Measurements from ENCODE around the gene PHF13.
"Not testable (repeated sequence)": the region's sequence is repeated elsewhere in the genome, so short reads cannot be mapped to it uniquely, and the experiment has no call there.

The PHF13 gene

DNA sequence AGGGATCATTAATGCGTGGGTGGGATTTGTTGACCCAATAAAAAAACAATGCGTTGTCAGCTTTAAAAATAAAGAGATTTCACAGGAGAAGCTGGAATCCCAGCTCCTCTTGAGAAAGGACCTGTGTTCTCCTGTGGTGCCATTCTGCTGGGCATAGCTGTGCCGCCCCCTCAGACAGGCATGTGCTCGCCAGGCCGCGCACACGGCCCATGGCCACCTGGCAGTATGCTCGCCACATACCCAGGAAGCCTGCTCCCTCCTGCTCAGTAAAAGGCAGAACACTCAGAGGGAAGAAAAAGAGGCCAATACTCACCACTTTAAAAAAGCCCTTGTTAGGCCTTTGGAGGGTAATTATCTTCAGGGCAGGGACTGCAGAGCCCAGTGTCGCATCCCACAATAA is 24.2 kb downstream of the PHF13 start:
- peaks cover 19% of the 10 kb centered on the region for H3K36me3 Mint-ChIP-seq
- no peak for DNase-seq (ENCODE audit: low spot score in 2 of 2)
- no peaks in the 10 kb centered on the region for H3K4me1 Mint-ChIP-seq

GRCh38 chr1:6638226-6638625 is 24.7 kb downstream of the PHF13 start:
- DNase-seq (ENCODE audit: low spot score in 2 of 2) (no peak), ATAC-seq (ENCODE audit: low read depth) (no peak)
- Mint-ChIP-seq H3K27me3 (no peaks in the 10 kb centered on the region), H3K4me1 (no peaks in the 10 kb centered on the region), H3K27ac (no peak overlapping the region), H3K4me3 (no peak overlapping the region), H3K9me3 (no peaks in the 10 kb centered on the region), H3K36me3 (peaks cover 20% of the 10 kb centered on the region)

More for the DNA sequence above, 24.2 kb downstream of the PHF13 start:
- no peak for ATAC-seq (ENCODE audit: low read depth)
- no peak overlapping the region for H3K27ac Mint-ChIP-seq
- no peaks in the 10 kb centered on the region for H3K9me3 Mint-ChIP-seq
- H3K4me3 Mint-ChIP-seq: no peak overlapping the region
- H3K27me3 Mint-ChIP-seq: no peaks in the 10 kb centered on the region

DNA sequence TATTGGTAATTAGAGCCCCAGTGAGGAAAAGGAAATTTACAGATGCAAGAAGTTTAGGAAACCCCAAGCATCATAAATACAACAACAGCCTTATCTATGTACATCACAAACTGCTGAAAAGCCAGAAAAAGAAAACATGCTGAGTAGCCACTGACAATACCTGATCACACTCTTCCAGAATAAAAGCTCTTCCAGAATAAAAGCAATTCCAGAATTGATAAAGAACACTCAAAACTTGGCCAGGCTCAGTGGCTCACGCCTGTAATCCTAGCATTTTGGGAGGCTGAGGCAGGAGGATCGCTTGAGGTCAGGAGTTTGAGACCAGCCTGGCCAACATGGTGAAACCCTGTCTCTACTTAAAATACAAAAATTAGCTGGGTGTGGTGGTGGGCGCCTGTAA is 27.3 kb downstream of the PHF13 start:
- not testable (repeated sequence) for H3K4me1 Mint-ChIP-seq; H3K4me3 Mint-ChIP-seq; DNase-seq (ENCODE audit: low spot score in 2 of 2)

GRCh38 chr1:6645018-6645417 is 31.5 kb downstream of the PHF13 start:
- no peak overlapping the region for H3K27ac Mint-ChIP-seq
- H3K36me3 Mint-ChIP-seq: peaks cover 13% of the 10 kb centered on the region
- H3K4me3 Mint-ChIP-seq: no peak overlapping the region
- no peaks in the 10 kb centered on the region for H3K4me1 Mint-ChIP-seq
- no peak for ATAC-seq (ENCODE audit: low read depth)
- DNase-seq (ENCODE audit: low spot score in 2 of 2): no peak
- no peaks in the 10 kb centered on the region for H3K27me3 Mint-ChIP-seq
- H3K9me3 Mint-ChIP-seq: no peaks in the 10 kb centered on the region

More for the DNA sequence above, 27.3 kb downstream of the PHF13 start:
- not testable (repeated sequence) for H3K27ac Mint-ChIP-seq; H3K9me3 Mint-ChIP-seq; ATAC-seq (ENCODE audit: low read depth); H3K27me3 Mint-ChIP-seq
- peaks cover 18% of the 10 kb centered on the region for H3K36me3 Mint-ChIP-seq

- Mint-ChIP-seq H3K27ac (no peak overlapping the region), H3K27me3 (no peaks in the 10 kb centered on the region), H3K4me1 (no peaks in the 10 kb centered on the region), H3K9me3 (no peaks in the 10 kb centered on the region), H3K4me3 (no peak overlapping the region), H3K36me3 (peaks cover 15% of the 10 kb centered on the region)
- ATAC-seq (ENCODE audit: low read depth) (peak; percentile 55), DNase-seq (ENCODE audit: low spot score in 2 of 2) (peak in 1 of 2 donors; percentile 40)
These were observed 33.1 kb downstream of the PHF13 start for GRCh38 chr1:6646499-6647148.

DNA sequence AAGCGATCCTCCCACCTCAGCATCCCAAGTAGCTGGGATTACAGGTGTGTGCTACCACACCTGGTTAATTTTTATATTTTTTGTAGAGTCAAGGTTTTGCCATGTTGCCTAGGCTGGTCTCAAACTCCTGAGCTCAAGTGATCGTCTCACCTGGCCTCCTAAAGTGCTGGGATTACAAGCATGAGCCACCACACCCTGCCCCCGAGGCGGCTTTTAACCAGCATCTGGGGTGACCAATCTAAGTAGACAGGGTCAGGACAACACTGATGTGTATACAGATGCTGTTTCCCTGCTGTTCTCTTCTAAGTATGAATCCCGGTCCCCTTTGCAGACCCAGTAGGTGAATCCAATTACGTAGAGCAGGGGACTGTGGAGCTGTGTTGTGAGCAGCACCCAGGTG is 35.0 kb downstream of the PHF13 start:
- DNase-seq (ENCODE audit: low spot score in 2 of 2) (no peak), ATAC-seq (ENCODE audit: low read depth) (no peak)
- H3K27me3 Mint-ChIP-seq: no peaks in the 10 kb centered on the region
- H3K4me1 Mint-ChIP-seq: no peaks in the 10 kb centered on the region
- H3K27ac Mint-ChIP-seq: no peak overlapping the region
- no peak overlapping the region for H3K4me3 Mint-ChIP-seq
- H3K9me3 Mint-ChIP-seq: no peaks in the 10 kb centered on the region
- peaks cover 10% of the 10 kb centered on the region for H3K36me3 Mint-ChIP-seq

GRCh38 chr1:6651909-6652308 is 38.4 kb downstream of the PHF13 start:
- peaks cover 10% of the 10 kb centered on the region for H3K36me3 Mint-ChIP-seq
- H3K9me3 Mint-ChIP-seq: no peaks in the 10 kb centered on the region
- no peaks in the 10 kb centered on the region for H3K4me1 Mint-ChIP-seq
- no peak overlapping the region for H3K27ac Mint-ChIP-seq
- H3K4me3 Mint-ChIP-seq: no peak overlapping the region
- DNase-seq (ENCODE audit: low spot score in 2 of 2): no peak
- no peak for ATAC-seq (ENCODE audit: low read depth)
- H3K27me3 Mint-ChIP-seq: no peaks in the 10 kb centered on the region

GRCh38 chr1:6652986-6653385 is 39.5 kb downstream of the PHF13 start:
- H3K4me3 Mint-ChIP-seq: no peak overlapping the region

DNA sequence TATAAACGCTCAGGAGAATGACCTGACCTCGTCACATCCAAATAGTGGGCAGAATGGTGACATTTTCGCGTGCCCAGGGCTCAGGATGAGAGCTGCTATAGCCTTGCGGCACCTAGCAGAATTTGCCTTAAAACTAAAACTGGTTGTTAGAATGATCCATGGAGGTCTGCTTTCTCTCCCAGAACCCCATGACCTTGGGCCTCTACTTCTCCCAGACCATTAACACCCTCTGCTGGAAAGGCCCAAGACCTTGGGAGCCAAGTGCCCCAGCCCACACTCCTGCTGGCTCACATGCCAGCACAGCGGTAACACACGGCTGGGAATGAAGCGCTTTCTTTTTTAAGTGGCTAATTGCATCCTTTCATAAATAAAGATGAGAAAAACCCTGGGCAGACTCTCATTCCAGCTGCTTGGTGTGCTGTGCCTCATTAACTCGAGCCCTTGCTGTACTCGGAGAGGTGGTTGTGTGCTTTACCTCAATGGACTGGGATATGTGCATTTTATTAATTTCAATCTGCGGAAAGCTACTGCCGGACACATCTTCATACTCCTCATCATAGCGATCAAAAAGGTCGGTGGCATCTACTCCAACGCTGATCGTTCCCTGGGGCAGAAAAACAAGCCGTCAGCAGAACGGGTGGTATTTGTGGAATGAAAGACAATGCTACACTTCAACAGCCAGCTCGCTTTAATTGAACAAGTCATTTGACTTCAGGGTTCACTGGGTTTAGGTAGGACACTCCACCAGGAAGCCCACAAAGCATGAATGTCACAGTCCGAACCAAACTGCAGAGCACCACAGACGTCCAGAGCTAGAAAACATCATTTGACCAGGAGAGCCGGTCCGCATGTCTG is 40.1 kb downstream of the PHF13 start:
- Mint-ChIP-seq H3K36me3 (peaks cover 10% of the 10 kb centered on the region), H3K9me3 (no peaks in the 10 kb centered on the region), H3K27me3 (no peaks in the 10 kb centered on the region), H3K27ac (no peak overlapping the region), H3K4me3 (no peak overlapping the region), H3K4me1 (no peaks in the 10 kb centered on the region)
- DNase-seq (ENCODE audit: low spot score in 2 of 2) (no peak), ATAC-seq (ENCODE audit: low read depth) (no peak)

More at GRCh38 chr1:6652986-6653385, 39.5 kb downstream of the PHF13 start:
- DNase-seq (ENCODE audit: low spot score in 2 of 2) (no peak), ATAC-seq (ENCODE audit: low read depth) (no peak)
- Mint-ChIP-seq H3K27ac (no peak overlapping the region), H3K36me3 (peaks cover 10% of the 10 kb centered on the region), H3K27me3 (no peaks in the 10 kb centered on the region), H3K4me1 (no peaks in the 10 kb centered on the region), H3K9me3 (no peaks in the 10 kb centered on the region)

- DNase-seq (ENCODE audit: low spot score in 2 of 2) (no peak), ATAC-seq (ENCODE audit: low read depth) (no peak)
- H3K9me3 Mint-ChIP-seq: no peaks in the 10 kb centered on the region
- H3K27ac Mint-ChIP-seq: no peak overlapping the region
- peaks cover 9% of the 10 kb centered on the region for H3K36me3 Mint-ChIP-seq
- peaks cover 4% of the 10 kb centered on the region for H3K4me1 Mint-ChIP-seq
- H3K4me3 Mint-ChIP-seq: no peak overlapping the region
- no peaks in the 10 kb centered on the region for H3K27me3 Mint-ChIP-seq
These were observed 43.6 kb downstream of the PHF13 start for GRCh38 chr1:6657138-6657537.

GRCh38 chr1:6658359-6659060 is 45.0 kb downstream of the PHF13 start:
- Mint-ChIP-seq H3K9me3 (no peaks in the 10 kb centered on the region), H3K27ac (no peak overlapping the region), H3K4me1 (peaks cover 4% of the 10 kb centered on the region), H3K36me3 (peaks cover 8% of the 10 kb centered on the region), H3K4me3 (no peak overlapping the region), H3K27me3 (no peaks in the 10 kb centered on the region)
- ATAC-seq (ENCODE audit: low read depth) (no peak), DNase-seq (ENCODE audit: low spot score in 2 of 2) (no peak)

GRCh38 chr1:6660415-6661049 is 47.0 kb downstream of the PHF13 start:
- Mint-ChIP-seq H3K36me3 (peaks cover 9% of the 10 kb centered on the region), H3K27ac (no peak overlapping the region), H3K4me1 (peaks cover 4% of the 10 kb centered on the region), H3K9me3 (no peaks in the 10 kb centered on the region), H3K27me3 (no peaks in the 10 kb centered on the region), H3K4me3 (no peak overlapping the region)
- ATAC-seq (ENCODE audit: low read depth) (no peak), DNase-seq (ENCODE audit: low spot score in 2 of 2) (no peak)

DNA sequence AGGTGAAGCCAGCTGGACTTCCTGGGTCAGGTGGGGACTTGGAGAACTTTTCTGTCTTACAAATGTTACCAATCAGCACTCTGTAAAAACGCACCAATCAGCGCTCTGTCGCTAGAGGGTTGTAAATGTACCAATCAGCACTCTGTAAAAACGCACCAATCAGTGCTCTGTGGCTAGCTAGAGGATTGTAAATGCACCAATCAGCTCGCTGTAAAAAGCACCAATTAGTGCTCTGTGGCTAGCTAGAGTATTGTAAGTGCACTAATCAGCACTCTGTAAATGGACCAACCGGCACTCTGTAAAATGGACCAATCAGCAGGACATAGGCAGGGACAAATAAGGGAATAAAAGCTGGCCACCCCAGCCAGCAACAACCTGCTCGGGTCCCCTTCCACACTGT is 48.9 kb downstream of the PHF13 start:
- not testable (repeated sequence) for H3K27ac Mint-ChIP-seq; DNase-seq (ENCODE audit: low spot score in 2 of 2); ATAC-seq (ENCODE audit: low read depth); H3K27me3 Mint-ChIP-seq; H3K4me1 Mint-ChIP-seq; H3K9me3 Mint-ChIP-seq; H3K4me3 Mint-ChIP-seq; H3K36me3 Mint-ChIP-seq

DNA sequence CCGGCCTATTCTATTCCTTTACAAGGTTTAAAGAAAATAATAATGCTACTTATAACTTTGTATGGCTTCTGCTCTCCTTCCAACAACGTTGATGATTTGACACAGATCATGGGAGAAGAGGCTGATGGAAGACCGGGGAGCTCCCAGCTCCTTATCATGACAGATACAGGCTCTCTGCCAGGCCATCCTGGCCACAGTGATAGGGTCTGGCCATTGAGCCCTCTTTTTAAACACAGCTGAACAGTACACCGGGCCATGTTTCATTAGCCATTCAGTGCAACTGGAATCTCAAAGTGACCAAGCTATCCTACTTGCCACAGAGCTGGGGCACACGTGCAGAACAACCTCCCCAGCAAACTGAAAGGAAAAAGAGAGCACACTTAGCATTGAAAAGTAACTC is 53.2 kb downstream of the PHF13 start:
- Mint-ChIP-seq H3K27ac (no peak overlapping the region), H3K4me3 (no peak overlapping the region), H3K4me1 (no peaks in the 10 kb centered on the region), H3K36me3 (peaks cover 10% of the 10 kb centered on the region), H3K27me3 (no peaks in the 10 kb centered on the region), H3K9me3 (no peaks in the 10 kb centered on the region)
- no peak for DNase-seq (ENCODE audit: low spot score in 2 of 2)
- ATAC-seq (ENCODE audit: low read depth): no peak
